ENCODE results near the gene GALNTL6. TPM values are rescaled to one million over a fixed set of nuclear protein-coding genes. Genes with fewer than 3 reads are reported as not detected.
"Not testable (repeated sequence)": the region's sequence is repeated elsewhere in the genome, so short reads cannot be mapped to it uniquely, and the experiment has no call there.

Gene GALNTL6
- total RNA-seq, 1 donor from 2014 or later = 23.6 TPM

GRCh38 chr4:173019664-173020063 lies 1206.5 kb downstream of the GALNTL6 start:
- DNase-seq (ENCODE audit: low spot score in 2 of 2) = no peak

GRCh38 chr4:173021746-173022573 lies 1208.8 kb downstream of the GALNTL6 start:
- DNase-seq (ENCODE audit: low spot score in 2 of 2); FAIRE-seq: not testable (repeated sequence)

More at GRCh38 chr4:173019664-173020063, 1206.5 kb downstream of the GALNTL6 start:
- no peak for FAIRE-seq

GRCh38 chr4:173024203-173024602 lies 1211.0 kb downstream of the GALNTL6 start:
- DNase-seq (ENCODE audit: low spot score in 2 of 2) = no peak
- no peak for FAIRE-seq

GRCh38 chr4:173025131-173025530 lies 1211.9 kb downstream of the GALNTL6 start:
- DNase-seq (ENCODE audit: low spot score in 2 of 2) (peak; percentile 6 to 37), FAIRE-seq (no peak)

- no peak for FAIRE-seq
- DNase-seq (ENCODE audit: low spot score in 2 of 2) = no peak
These were observed 1224.0 kb downstream of the GALNTL6 start for GRCh38 chr4:173037242-173037641.

GRCh38 chr4:173038192-173038896 lies 1225.1 kb downstream of the GALNTL6 start:
- FAIRE-seq (no peak), DNase-seq (ENCODE audit: low spot score in 2 of 2) (no peak)

- FAIRE-seq = no peak
- DNase-seq (ENCODE audit: low spot score in 2 of 2) = no peak
These were observed 1226.7 kb downstream of the GALNTL6 start for GRCh38 chr4:173039617-173040577.

- DNase-seq (ENCODE audit: low spot score in 2 of 2) (no peak), FAIRE-seq (no peak)
These were observed 1228.3 kb downstream of the GALNTL6 start for GRCh38 chr4:173041482-173041881.

- DNase-seq (ENCODE audit: low spot score in 2 of 2); FAIRE-seq: not testable (repeated sequence)
These were observed 1228.9 kb downstream of the GALNTL6 start for GRCh38 chr4:173042139-173042538.

GRCh38 chr4:173044340-173044739 lies 1231.1 kb downstream of the GALNTL6 start:
- peak; percentile 100 for FAIRE-seq
- DNase-seq (ENCODE audit: low spot score in 2 of 2) = no peak

GRCh38 chr4:173045571-173045970 lies 1232.4 kb downstream of the GALNTL6 start:
- FAIRE-seq (no peak), DNase-seq (ENCODE audit: low spot score in 2 of 2) (no peak)

GRCh38 chr4:173046144-173046543 lies 1232.9 kb downstream of the GALNTL6 start:
- FAIRE-seq (no peak), DNase-seq (ENCODE audit: low spot score in 2 of 2) (no peak)

- FAIRE-seq (no peak), DNase-seq (ENCODE audit: low spot score in 2 of 2) (no peak)
These were observed 1233.6 kb downstream of the GALNTL6 start for GRCh38 chr4:173046818-173047217.

- DNase-seq (ENCODE audit: low spot score in 2 of 2) (no peak), FAIRE-seq (no peak)
These were observed 1238.0 kb downstream of the GALNTL6 start for GRCh38 chr4:173051232-173051631.

- DNase-seq (ENCODE audit: low spot score in 2 of 2) (no peak), FAIRE-seq (no peak)
These were observed 1238.5 kb downstream of the GALNTL6 start for GRCh38 chr4:173051716-173052115.

- FAIRE-seq (no peak), DNase-seq (ENCODE audit: low spot score in 2 of 2) (no peak)
These were observed 1239.2 kb downstream of the GALNTL6 start for GRCh38 chr4:173052439-173052838.

GRCh38 chr4:173056271-173056670 lies 1243.1 kb downstream of the GALNTL6 start:
- no peak for FAIRE-seq

GRCh38 chr4:173056710-173057109 lies 1243.5 kb downstream of the GALNTL6 start:
- no peak for FAIRE-seq
- no peak for DNase-seq (ENCODE audit: low spot score in 2 of 2)

More at GRCh38 chr4:173056271-173056670, 1243.1 kb downstream of the GALNTL6 start:
- DNase-seq (ENCODE audit: low spot score in 2 of 2) = no peak

- FAIRE-seq = no peak
- no peak for DNase-seq (ENCODE audit: low spot score in 2 of 2)
These were observed 1244.2 kb downstream of the GALNTL6 start for GRCh38 chr4:173057442-173057841.

GRCh38 chr4:173057901-173058300 lies 1244.7 kb downstream of the GALNTL6 start:
- FAIRE-seq (no peak), DNase-seq (ENCODE audit: low spot score in 2 of 2) (no peak)

Measured in frontal cortex (tissue), 4 donors.